Motor neuron (in vitro differentiated cells): Measurements from ENCODE around the gene UGT1A6. TPM values are rescaled to one million over a fixed set of nuclear protein-coding genes. Genes with fewer than 3 reads are reported as not detected.
"Not testable (repeated sequence)": the region's sequence is repeated elsewhere in the genome, so short reads cannot be mapped to it uniquely, and the experiment has no call there.

Source experiments
- ATAC-seq, 8 experiments: fragments of 200-7000 bp; cut with Tn5 transposase; replicated peaks in 6 of 8; 2 replicates each; pipeline ENCODE4 v1.8.0; 2021; ENCODE audit warnings: mild to moderate bottlenecking in 8 of 8, moderate library complexity in 8 of 8
- H3K27ac ChIP-seq, 2 donors: fragments of 250-450 bp; sonication (Bioruptor Pico); 2 replicates each; pipeline ENCODE4 v1.9.0; 2021; ENCODE audit warnings: antibody characterized with exemption in 2 of 2, mild to moderate bottlenecking in 2 of 2, moderate library complexity in 1 of 2
- H3K4me1 ChIP-seq, 2 donors: fragments of 250-450 bp; sonication (Bioruptor Pico); replicated peaks in 1 of 2; 2 replicates each; pipeline ENCODE4 v1.6.1; 2021; ENCODE audit warnings: antibody characterized with exemption in 2 of 2, mild to moderate bottlenecking in 2 of 2, moderate library complexity in 1 of 2
- H3K4me3 ChIP-seq, 5 donors: fragments of 250-450 bp; sonication (Bioruptor Pico); 2 replicates each; pipeline ENCODE4 v1.9.0; 2021; ENCODE audit warnings: antibody characterized with exemption in 5 of 5, mild to moderate bottlenecking in 5 of 5, moderate library complexity in 4 of 5
- WGBS, 10 experiments: fragments of 450-650 bp; shearing (Covaris generic); methylation state at CpG; one replicate each; pipeline ENCODE4 v1.0.0; 2022; 5-methylcytosine and 5-hydroxymethylcytosine counted together
- in situ Hi-C, 9 experiments: fragments of 400-800 bp; cut with MboI; loops; one replicate each; pipeline ENCODE4 v1.15.0; 2021; ENCODE audit warnings: low sequenced_read_pairs in 9 of 9, low pct_unique_long_range_greater_than_20kb in 2 of 9; ENCODE audit not compliant: unreplicated experiment in 9 of 9
- total RNA-seq, 8 experiments: library from RNA; unstranded; fragments of 300-600 nt; gene quantifications; 2 replicates each; pipeline versions ENCODE4 v1.2.3 to v1.2.4, GENCODE V29; 2022

Gene UGT1A6
- total RNA-seq, 8 experiments from 2014 or later = 0.21 to 6.9 (median 1.2) TPM; not detected in 3

DNA sequence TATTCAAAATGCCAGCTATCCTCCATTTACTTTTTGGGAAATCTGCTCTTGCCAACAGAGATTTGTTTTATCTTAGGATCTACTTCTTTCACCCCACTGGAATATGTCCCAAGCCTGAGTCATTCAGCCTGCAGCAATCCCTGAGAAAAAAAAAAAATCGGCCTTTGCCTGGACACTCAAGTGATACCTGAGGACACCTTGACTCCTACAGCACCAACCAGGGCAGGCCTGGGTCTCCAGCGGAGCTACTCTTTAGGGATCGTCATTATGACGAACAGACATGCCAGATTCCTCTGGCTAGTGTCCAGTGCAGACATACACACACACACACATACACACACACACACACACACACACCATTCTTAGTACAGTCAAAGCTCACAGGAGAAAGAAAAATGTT is 2.2 kb upstream of the UGT1A6 start:
- H3K4me3 ChIP-seq = no peak overlapping the region
- ATAC-seq = no peak
- in situ Hi-C loops = no loop called here
- 14 to 100% (median 92%) methylated on average over 2 to 3 of the region's 4 CpGs; no CpG with 5 or more reads in 7 of the 10 experiments for WGBS, 10 experiments
- H3K4me1 ChIP-seq = peaks cover 4% of the 10 kb centered on the region in 2 donors
- no peak overlapping the region for H3K27ac ChIP-seq

DNA sequence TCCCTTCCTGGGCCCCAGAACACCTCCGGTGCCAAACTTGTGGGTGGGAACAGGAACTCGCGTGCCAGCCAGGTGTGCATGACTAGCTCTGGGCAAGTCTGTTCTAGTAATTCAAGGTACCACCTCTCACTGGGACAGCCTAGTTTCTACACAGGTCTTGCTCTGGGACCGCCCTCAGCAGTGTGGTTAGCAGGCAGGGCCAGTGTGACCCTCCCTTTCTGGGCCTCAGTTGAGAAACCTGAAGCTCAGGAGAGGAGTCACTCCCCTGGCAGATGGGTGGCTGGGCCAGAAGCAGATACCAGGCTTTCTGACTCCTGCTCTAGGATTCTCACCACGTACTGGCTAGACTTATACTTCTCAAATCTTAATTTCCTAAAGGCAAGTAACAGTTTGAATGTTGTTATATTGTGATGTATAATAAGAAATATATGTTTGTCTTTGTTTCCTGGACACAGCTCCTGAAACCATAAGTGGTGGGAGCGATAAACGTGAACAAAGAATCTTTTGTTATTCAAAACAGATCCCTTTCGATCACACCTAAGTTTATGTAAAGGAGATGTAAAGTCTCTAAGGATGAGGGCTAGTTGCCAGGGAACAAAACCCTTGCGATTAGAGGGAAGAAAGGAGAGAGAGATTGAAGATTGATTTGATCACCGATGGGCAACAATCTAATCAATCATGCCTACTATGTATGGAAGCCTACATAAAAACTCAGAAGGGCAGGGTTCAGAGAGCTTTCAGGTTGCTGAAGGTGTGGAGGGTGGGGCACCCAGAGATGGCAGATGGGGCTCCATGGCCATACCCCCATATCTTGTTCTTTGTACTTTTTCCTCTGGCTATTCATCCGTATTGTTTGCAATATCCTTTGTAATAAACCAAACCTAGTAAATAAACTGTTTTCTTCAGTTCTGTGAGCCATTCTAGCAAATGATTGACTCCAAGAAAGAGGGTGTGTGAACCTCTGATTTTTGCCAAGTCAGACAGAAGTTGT is 952 bp upstream of the UGT1A6 start:
- Histone ChIP-seq H3K4me1 (peaks cover 4% of the 10 kb centered on the region in 2 donors), H3K4me3 (no peak overlapping the region), H3K27ac (no peak overlapping the region)
- ATAC-seq = peak in 2 of 8 experiments; percentile 20 to 46
- 32 to 83% (median 67%) methylated on average over 2 to 7 of the region's 11 CpGs for WGBS, 10 experiments
- in situ Hi-C loops = no loop called here

DNA sequence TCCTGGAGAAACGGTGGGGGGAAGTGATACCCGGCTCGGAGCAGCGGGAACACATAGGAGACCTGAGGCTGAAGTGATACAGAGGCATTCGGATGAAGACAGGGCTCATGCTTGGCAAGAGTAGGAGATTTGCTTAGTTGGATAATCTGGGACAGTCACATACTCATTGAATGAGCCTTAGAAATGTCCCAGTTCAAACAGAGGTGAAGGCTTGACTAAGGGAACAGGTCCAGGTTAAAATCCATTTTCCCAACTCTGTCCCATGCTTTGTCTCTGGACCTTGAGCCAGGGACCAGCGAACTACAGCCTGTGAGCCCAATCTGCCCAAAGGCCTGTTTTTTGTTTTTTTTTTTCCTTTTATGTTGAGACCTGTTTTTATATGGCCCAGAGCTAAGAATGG is 1.3 kb downstream of the UGT1A6 start:
- Histone ChIP-seq H3K27ac (no peak overlapping the region), H3K4me1 (peaks cover 4% of the 10 kb centered on the region in 2 donors), H3K4me3 (no peak overlapping the region)
- WGBS, 10 experiments = 34 to 98% (median 87%) methylated on average over 1 to 6 of the region's 6 CpGs; no CpG with 5 or more reads in 3 of the 10 experiments
- in situ Hi-C loops = no loop called here
- no peak for ATAC-seq

GRCh38 chr2:233698740-233699139 is 6.0 kb downstream of the UGT1A6 start:
- no peak overlapping the region for H3K27ac ChIP-seq
- H3K4me1 ChIP-seq = peaks cover 0 to 4% of the 10 kb centered on the region in 2 donors
- ATAC-seq = no peak
- WGBS, 10 experiments = 30 to 100% (median 93%) methylated on average over 1 to 3 of the region's 4 CpGs; no CpG with 5 or more reads in 3 of the 10 experiments
- in situ Hi-C loops = no loop called here
- no peak overlapping the region for H3K4me3 ChIP-seq

DNA sequence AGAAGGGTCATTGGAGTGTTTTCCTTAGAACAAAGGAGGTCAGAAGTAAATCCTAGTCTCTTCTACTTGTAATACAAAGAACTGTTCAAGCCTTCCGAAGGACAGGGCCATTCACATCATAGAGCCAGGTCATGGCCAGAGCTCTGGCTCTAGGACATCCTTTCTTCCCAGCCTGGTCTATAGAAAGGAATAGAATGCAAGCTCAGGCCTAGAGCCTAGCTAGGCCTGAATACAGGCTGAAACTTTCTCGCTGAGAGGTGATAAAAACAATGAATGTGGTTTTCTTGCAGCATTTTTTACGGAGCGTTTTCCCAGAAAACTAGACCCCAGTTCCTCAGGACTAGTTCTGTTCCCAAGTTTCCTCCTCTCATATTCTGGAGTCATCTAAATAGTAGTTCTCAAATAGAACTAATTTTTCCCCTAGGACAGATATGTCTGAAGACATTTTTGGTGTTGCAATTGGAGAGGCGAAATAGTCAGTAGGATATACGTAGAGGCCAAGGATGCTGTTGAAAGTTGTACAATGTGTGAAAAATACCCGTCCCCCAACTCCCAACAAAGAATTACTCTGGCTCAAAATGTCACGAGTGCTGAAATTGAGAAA is 6.8 kb downstream of the UGT1A6 start:
- 60 to 93% (median 77%) methylated on average over 1 to 7 of the region's 8 CpGs; no CpG with 5 or more reads in 3 of the 10 experiments for WGBS, 10 experiments
- Histone ChIP-seq H3K4me1 (peaks cover 0 to 4% of the 10 kb centered on the region in 2 donors), H3K27ac (no peak overlapping the region), H3K4me3 (no peak overlapping the region)
- in situ Hi-C loops = loop anchor here in 2 of 9 experiments (25.0 kb wide), 2 partner anchors 162 to 237 kb away; no protein-coding TSS in a partner anchor
- no peak for ATAC-seq

- in situ Hi-C loops = loop anchor here in 2 of 9 experiments (25.0 kb wide), 2 partner anchors 163 to 238 kb away; no protein-coding TSS in a partner anchor
- 0 to 40% (median 17%) methylated on average over 1 of the region's 1 CpG; no CpG with 5 or more reads in 5 of the 10 experiments for WGBS, 10 experiments
- Histone ChIP-seq H3K4me3 (no peak overlapping the region), H3K27ac (no peak overlapping the region), H3K4me1 (peaks cover 0 to 4% of the 10 kb centered on the region in 2 donors)
- peak in 5 of 8 experiments; percentile 24 to 52 (median 45) for ATAC-seq
Measured at GRCh38 chr2:233700028-233700635, 7.4 kb downstream of the UGT1A6 start.

GRCh38 chr2:233700842-233701241 is 8.2 kb downstream of the UGT1A6 start:
- in situ Hi-C loops = loop anchor here in 2 of 9 experiments (25.0 kb wide), 2 partner anchors 164 to 239 kb away; no protein-coding TSS in a partner anchor
- not testable (repeated sequence) for H3K4me3 ChIP-seq, H3K27ac ChIP-seq, ATAC-seq, H3K4me1 ChIP-seq
- 90 to 100% (median 100%) methylated on average over 1 to 2 of the region's 5 CpGs; no CpG with 5 or more reads in 5 of the 10 experiments for WGBS, 10 experiments

DNA sequence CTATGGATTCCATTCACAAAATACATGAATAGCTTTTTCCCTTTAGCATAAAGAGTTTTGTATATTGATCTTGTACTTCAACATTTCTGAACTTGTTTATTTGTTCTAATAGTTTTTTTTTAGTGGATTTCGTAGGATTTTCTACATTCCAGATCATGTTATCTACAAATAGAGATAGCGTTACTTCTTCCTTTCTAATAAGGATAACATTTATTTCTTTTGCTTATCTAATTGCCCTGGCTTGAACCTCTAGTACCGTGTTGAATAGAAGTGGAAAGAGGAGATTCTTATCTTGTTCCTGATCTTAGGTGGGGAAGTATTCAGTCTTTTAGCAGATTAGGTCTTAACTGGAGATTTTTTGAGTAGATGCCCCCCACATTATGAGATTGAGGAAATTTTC is 9.5 kb downstream of the UGT1A6 start:
- Histone ChIP-seq H3K4me3 (no peak overlapping the region), H3K4me1 (peaks cover 0 to 4% of the 10 kb centered on the region in 2 donors), H3K27ac (no peak overlapping the region)
- no peak for ATAC-seq
- in situ Hi-C loops = loop anchor here in 2 of 9 experiments (25.0 kb wide), 2 partner anchors 165 to 240 kb away; no protein-coding TSS in a partner anchor
- WGBS, 10 experiments = 56 to 97% (median 89%) methylated on average over 2 to 3 of the region's 3 CpGs

DNA sequence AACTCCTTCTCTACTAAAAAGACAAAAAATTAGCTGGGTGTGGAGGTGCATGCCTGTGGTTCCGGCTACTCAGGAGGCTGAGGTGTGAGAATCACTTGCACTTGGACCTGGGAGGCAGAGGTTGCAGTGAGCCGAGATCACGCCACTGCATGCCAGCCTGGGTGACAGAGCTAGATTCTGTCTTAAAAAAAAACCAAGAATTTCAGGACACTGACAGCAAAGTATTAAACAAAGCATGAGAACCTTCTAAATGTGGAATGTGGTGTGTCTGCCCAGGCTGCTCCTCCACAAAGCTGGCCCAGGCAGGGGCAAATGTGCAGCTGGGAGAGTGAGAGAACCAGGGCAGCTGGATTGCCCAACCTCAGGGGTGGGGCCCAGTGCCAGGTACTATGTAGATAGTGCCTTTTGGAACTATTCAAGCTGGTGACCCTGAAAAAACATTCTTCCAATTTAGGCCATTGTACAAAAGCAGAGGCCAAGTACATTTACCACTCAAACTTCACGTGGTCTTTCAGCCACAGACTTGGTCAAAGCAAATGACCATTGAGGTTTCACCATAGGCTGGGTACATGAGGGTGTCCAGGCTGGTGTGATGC is 13.3 kb downstream of the UGT1A6 start:
- no peaks in the 10 kb centered on the region for H3K4me1 ChIP-seq
- in situ Hi-C loops = loop anchor here in 2 of 9 experiments (25.0 kb wide), 2 partner anchors 169 to 244 kb away; no protein-coding TSS in a partner anchor
- H3K4me3 ChIP-seq = no peak overlapping the region
- no peak for ATAC-seq
- H3K27ac ChIP-seq = no peak overlapping the region
- 53 to 100% (median 91%) methylated on average over 1 to 4 of the region's 4 CpGs; no CpG with 5 or more reads in 3 of the 10 experiments for WGBS, 10 experiments

- Histone ChIP-seq H3K4me1 (no peaks in the 10 kb centered on the region), H3K4me3 (no peak overlapping the region), H3K27ac (no peak overlapping the region)
- 43 to 80% (median 60%) methylated on average over 1 of the region's 1 CpG; no CpG with 5 or more reads in 7 of the 10 experiments for WGBS, 10 experiments
- in situ Hi-C loops = loop anchor here in 2 of 9 experiments (25.0 kb wide), 2 partner anchors 169 to 244 kb away; no protein-coding TSS in a partner anchor
- no peak for ATAC-seq
Measured at GRCh38 chr2:233706720-233707119, 14.0 kb downstream of the UGT1A6 start.

GRCh38 chr2:233707940-233708644 is 15.4 kb downstream of the UGT1A6 start:
- in situ Hi-C loops = loop anchor here in 2 of 9 experiments (25.0 kb wide), 2 partner anchors 171 to 246 kb away; no protein-coding TSS in a partner anchor
- H3K27ac ChIP-seq = no peak overlapping the region
- 7 to 89% (median 82%) methylated on average over 3 to 9 of the region's 10 CpGs for WGBS, 10 experiments
- ATAC-seq = peak in 4 of 8 experiments; percentile 70 to 88 (median 83)
- H3K4me3 ChIP-seq = no peak overlapping the region
- H3K4me1 ChIP-seq = no peaks in the 10 kb centered on the region
